GM10847 (cell line): ENCODE results near the gene ARHGAP9.

Experiments used
- POLR2A ChIP-seq: IDR thresholded peaks from 2 replicates; pipeline ENCODE4 v1.6.1; 2011; ENCODE audit not compliant: insufficient read length; ENCODE audit errors: extremely low read depth

Gene ARHGAP9

GRCh38 chr12:57467212-57467874, 12.3 kb downstream of the ARHGAP9 start:
- no peak for TF ChIP-seq POLR2A

GRCh38 chr12:57465747-57466505, 13.7 kb downstream of the ARHGAP9 start:
- TF ChIP-seq POLR2A: no peak

DNA sequence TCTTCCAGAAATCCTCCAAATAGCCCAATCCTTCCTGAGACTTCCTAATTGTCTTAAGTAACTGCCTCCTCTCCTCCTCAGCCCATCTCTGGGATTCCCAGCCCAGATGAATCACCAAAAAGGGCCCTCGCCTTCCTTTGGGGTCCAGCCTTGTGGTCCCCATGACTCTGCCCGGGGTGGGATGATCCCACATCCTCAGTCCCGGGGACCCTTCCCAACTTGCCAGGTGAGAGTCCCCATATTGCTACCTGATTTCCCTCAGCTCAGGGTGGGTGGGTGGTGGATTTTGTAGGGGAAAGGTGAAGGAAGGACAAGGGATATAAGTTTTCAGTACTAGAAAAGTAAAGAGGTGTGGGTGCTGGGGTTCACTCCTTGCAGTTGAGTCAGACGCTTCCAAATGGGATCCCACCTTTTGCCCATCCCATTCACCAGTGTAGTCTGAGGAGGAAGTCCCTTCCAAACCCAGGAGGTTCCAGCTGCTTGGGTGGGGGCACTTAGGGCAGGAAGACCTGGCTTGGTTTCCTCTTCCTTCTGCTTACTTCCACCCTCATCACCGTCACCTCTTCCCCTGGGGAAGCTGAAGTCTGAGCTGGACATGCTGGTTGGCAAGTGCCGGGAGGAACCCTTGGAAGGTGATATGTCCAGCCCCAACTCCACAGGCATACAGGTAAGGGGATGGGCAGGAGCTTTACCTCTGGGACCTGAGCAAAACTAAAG, 14.5 kb downstream of the ARHGAP9 start:
- no peak for TF ChIP-seq POLR2A

DNA sequence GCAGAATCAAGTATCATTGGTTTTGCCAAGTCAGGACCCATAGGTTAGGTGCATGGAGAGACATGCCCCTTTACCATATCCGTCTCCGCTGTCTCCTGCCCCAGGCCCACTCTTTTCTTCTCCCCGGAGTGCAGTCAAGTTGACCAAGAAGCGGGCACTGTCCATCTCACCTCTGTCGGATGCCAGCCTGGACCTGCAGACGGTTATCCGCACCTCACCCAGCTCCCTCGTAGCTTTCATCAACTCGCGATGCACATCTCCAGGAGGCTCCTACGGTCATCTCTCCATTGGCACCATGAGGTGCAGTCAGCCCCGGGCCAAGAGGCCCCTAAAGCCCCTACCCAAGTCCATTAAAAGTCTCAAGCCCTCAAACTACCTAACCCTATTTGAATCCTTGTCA, 15.1 kb downstream of the ARHGAP9 start:
- no peak for TF ChIP-seq POLR2A

DNA sequence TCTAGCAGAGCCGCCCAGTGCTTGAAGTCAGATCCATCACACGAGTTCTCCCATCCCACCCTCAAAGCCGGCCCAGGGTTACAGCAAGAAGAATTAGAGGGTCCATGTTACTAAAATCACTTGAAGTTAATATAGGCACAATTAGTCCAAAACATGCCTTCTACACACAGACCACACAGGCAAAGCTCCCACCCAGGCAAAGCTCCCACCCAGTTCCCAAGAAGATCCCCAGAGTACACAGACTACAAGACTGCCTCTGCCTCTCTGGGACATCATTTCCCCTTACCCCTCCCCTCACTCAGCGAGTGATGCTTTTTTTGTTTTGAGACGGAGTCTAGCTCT, 16.8 kb downstream of the ARHGAP9 start:
- no peak for TF ChIP-seq POLR2A

- TF ChIP-seq POLR2A: no peak
Observed at GRCh38 chr12:57462251-57462911, 17.3 kb downstream of the ARHGAP9 start.

DNA sequence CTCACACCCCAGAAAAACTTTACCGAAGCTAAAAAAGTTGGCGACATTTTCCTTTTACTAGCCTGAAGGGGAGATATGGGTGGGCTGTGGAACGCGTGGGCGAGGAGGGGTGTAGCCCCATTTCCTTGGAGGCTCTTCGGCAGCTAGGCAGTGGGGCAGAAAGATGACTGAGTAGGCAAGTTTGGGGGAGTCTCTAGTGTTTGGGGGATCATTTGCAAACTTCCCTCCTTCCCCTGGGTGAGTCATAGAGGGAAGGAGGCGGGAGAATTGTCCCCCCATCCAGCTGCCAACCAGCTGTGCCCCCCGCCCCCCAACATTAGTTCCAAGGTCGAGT, 17.8 kb downstream of the ARHGAP9 start:
- no peak for TF ChIP-seq POLR2A

GRCh38 chr12:57461276-57461916, 18.3 kb downstream of the ARHGAP9 start:
- no peak for TF ChIP-seq POLR2A

GRCh38 chr12:57460841-57461275, 18.8 kb downstream of the ARHGAP9 start:
- TF ChIP-seq POLR2A: no peak

- TF ChIP-seq POLR2A: no peak
Observed at GRCh38 chr12:57460468-57460784, 19.2 kb downstream of the ARHGAP9 start.

- no peak for TF ChIP-seq POLR2A
Observed at GRCh38 chr12:57459750-57460467, 19.8 kb downstream of the ARHGAP9 start, which contains the start of gene GLI1. GLI1 (plus strand) TSS chr12:57459785; CDS start chr12:57463692, 3,907 bp downstream.

GRCh38 chr12:57459055-57459749, 20.5 kb downstream of the ARHGAP9 start:
- peak; percentile 5 for TF ChIP-seq POLR2A

- no peak for TF ChIP-seq POLR2A
Observed at GRCh38 chr12:57458665-57459054, 21.0 kb downstream of the ARHGAP9 start.
